HepG2 (cell line): ENCODE data around the gene PANK4. TPM values are rescaled to one million over a fixed set of nuclear protein-coding genes. Genes with fewer than 3 reads are reported as not detected.

Experiments
- NONO ChIP-seq, 2 experiments: fragments of 450-650 bp in 1 of 2; sonication (generic) in 1 of 2; formaldehyde crosslinking in 1 of 2; IDR thresholded peaks in 1 of 2; conservative IDR thresholded peaks in 1 of 2; 2 replicates each; pipeline versions ENCODE4 v1.6.1 to v1.8.0; 2017 to 2022; ENCODE audit warnings: mild to moderate bottlenecking in 1 of 2, missing genetic modification reagents in 1 of 2, moderate library complexity in 1 of 2
- ZNF407 ChIP-seq: sonication (generic); formaldehyde crosslinking; IDR thresholded peaks from one replicate; pipeline ENCODE4 v1.5.1; 2020; ENCODE audit warnings: mild to moderate bottlenecking, missing genetic modification reagents; ENCODE audit errors: not compliant biosample characterization
- polyA plus RNA-seq, 8 experiments: library from polyadenylated mRNA; depleted of rRNA in 3 of 8; stranded (reverse) in 7 of 8; unstranded in 1 of 8; fragments of >200 nt; fragmentation: Illumina TruSeq in 4 of 8; extraction: Trizol in 4 of 8; gene quantifications; 2 replicates each; pipeline versions ENCODE4 v1.2.1 to v1.2.3, GENCODE V29; 2011 to 2016; ENCODE audit warnings: low read depth in 4 of 8, missing spikeins in 1 of 8, mixed read lengths in 1 of 8; ENCODE audit not compliant: insufficient read depth in 1 of 8
- total RNA-seq, 5 experiments: library from RNA; depleted of rRNA; stranded (reverse); fragments of >200 nt; fragmentation: Illumina TruSeq; extraction: Trizol; gene quantifications; 2 replicates each; pipeline ENCODE4 v1.2.3, GENCODE V29; 2016; ENCODE audit warnings: low read depth in 1 of 5

Gene PANK4
- total and polyA plus RNA-seq, 2 of the 13 experiments (the other 11 are each of a cell fraction or from before 2014, with no cell fraction given), result 17.4 to 19.3 TPM

- peak; percentile 31 for TF ChIP-seq ZNF407 (CRISPR knock-in tag)
- no peak for TF ChIP-seq NONO (IDR thresholded peaks at IDR 0.05)
- TF ChIP-seq NONO (CRISPR knock-in tag; conservative IDR thresholded peaks at IDR 0.05), result peak; percentile 71
- TF ChIP-seq, all 625 proteins: peak for 111
Measured at GRCh38 chr1:2546515-2547209, 20.3 kb upstream of the PANK4 start (continued).
